HL-60 (cell line): Measurements from ENCODE around the gene MAP4K4.

Source experiments
- GABPA ChIP-seq: IDR thresholded peaks from 2 replicates; pipeline ENCODE4 v1.6.1; 2012; ENCODE audit warnings: low read depth
- POLR2AphosphoS5 ChIP-seq: IDR thresholded peaks from 2 replicates; pipeline ENCODE4 v1.6.1; 2012; ENCODE audit warnings: low read depth
- TF ChIP-seq, protein P1 (sequence below): IDR thresholded peaks from one replicate; pipeline ENCODE4 v1.5.1; 2011; ENCODE audit warnings: low read length, control low read depth, inconsistent platforms; ENCODE audit not compliant: insufficient read depth
- TF ChIP-seq, protein P2 (sequence below): IDR thresholded peaks from 2 replicates; pipeline ENCODE4 v1.6.1; 2012; ENCODE audit warnings: low read depth; ENCODE audit not compliant: insufficient replicate concordance

DNA sequence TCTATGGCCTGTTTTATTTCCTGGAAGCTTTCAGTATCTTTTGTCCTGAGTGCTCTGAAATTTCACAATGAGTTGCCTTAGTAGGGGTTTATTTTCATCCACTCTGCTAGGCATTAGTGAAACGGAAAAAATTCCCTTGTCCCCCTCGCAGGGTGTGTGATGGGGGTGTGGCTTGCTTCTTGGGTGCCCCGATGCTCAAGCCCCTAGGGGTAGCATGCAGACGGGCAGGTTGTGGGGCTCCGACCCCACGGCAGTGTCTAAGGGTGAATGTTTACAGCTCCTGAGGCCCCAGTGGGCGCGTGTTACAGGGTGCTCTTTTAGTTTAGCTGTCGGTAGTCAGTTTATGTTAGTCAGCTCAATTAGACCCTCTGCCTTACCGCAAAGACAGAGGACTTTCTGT is 32.2 kb upstream of the MAP4K4 start:
- TF ChIP-seq, protein P1, sequence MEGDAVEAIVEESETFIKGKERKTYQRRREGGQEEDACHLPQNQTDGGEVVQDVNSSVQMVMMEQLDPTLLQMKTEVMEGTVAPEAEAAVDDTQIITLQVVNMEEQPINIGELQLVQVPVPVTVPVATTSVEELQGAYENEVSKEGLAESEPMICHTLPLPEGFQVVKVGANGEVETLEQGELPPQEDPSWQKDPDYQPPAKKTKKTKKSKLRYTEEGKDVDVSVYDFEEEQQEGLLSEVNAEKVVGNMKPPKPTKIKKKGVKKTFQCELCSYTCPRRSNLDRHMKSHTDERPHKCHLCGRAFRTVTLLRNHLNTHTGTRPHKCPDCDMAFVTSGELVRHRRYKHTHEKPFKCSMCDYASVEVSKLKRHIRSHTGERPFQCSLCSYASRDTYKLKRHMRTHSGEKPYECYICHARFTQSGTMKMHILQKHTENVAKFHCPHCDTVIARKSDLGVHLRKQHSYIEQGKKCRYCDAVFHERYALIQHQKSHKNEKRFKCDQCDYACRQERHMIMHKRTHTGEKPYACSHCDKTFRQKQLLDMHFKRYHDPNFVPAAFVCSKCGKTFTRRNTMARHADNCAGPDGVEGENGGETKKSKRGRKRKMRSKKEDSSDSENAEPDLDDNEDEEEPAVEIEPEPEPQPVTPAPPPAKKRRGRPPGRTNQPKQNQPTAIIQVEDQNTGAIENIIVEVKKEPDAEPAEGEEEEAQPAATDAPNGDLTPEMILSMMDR: no peak
- TF ChIP-seq POLR2AphosphoS5 (no peak), GABPA (no peak)
- TF ChIP-seq, protein P2, sequence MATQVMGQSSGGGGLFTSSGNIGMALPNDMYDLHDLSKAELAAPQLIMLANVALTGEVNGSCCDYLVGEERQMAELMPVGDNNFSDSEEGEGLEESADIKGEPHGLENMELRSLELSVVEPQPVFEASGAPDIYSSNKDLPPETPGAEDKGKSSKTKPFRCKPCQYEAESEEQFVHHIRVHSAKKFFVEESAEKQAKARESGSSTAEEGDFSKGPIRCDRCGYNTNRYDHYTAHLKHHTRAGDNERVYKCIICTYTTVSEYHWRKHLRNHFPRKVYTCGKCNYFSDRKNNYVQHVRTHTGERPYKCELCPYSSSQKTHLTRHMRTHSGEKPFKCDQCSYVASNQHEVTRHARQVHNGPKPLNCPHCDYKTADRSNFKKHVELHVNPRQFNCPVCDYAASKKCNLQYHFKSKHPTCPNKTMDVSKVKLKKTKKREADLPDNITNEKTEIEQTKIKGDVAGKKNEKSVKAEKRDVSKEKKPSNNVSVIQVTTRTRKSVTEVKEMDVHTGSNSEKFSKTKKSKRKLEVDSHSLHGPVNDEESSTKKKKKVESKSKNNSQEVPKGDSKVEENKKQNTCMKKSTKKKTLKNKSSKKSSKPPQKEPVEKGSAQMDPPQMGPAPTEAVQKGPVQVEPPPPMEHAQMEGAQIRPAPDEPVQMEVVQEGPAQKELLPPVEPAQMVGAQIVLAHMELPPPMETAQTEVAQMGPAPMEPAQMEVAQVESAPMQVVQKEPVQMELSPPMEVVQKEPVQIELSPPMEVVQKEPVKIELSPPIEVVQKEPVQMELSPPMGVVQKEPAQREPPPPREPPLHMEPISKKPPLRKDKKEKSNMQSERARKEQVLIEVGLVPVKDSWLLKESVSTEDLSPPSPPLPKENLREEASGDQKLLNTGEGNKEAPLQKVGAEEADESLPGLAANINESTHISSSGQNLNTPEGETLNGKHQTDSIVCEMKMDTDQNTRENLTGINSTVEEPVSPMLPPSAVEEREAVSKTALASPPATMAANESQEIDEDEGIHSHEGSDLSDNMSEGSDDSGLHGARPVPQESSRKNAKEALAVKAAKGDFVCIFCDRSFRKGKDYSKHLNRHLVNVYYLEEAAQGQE: no peak
